HG03521 (cell line): ENCODE results near the gene IL12RB2.
A peak's percentile ranks its signal among the peaks of the same experiment; 100 is the strongest.

ENCODE experiments used
- ATAC-seq: cut with Tn5 transposase; IDR thresholded peaks from one replicate; pipeline ENCODE4 v1.9.1; 2021; ENCODE audit warnings: mild to moderate bottlenecking, moderate library complexity; ENCODE audit not compliant: unreplicated experiment

Gene IL12RB2, protein sequence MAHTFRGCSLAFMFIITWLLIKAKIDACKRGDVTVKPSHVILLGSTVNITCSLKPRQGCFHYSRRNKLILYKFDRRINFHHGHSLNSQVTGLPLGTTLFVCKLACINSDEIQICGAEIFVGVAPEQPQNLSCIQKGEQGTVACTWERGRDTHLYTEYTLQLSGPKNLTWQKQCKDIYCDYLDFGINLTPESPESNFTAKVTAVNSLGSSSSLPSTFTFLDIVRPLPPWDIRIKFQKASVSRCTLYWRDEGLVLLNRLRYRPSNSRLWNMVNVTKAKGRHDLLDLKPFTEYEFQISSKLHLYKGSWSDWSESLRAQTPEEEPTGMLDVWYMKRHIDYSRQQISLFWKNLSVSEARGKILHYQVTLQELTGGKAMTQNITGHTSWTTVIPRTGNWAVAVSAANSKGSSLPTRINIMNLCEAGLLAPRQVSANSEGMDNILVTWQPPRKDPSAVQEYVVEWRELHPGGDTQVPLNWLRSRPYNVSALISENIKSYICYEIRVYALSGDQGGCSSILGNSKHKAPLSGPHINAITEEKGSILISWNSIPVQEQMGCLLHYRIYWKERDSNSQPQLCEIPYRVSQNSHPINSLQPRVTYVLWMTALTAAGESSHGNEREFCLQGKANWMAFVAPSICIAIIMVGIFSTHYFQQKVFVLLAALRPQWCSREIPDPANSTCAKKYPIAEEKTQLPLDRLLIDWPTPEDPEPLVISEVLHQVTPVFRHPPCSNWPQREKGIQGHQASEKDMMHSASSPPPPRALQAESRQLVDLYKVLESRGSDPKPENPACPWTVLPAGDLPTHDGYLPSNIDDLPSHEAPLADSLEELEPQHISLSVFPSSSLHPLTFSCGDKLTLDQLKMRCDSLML

DNA sequence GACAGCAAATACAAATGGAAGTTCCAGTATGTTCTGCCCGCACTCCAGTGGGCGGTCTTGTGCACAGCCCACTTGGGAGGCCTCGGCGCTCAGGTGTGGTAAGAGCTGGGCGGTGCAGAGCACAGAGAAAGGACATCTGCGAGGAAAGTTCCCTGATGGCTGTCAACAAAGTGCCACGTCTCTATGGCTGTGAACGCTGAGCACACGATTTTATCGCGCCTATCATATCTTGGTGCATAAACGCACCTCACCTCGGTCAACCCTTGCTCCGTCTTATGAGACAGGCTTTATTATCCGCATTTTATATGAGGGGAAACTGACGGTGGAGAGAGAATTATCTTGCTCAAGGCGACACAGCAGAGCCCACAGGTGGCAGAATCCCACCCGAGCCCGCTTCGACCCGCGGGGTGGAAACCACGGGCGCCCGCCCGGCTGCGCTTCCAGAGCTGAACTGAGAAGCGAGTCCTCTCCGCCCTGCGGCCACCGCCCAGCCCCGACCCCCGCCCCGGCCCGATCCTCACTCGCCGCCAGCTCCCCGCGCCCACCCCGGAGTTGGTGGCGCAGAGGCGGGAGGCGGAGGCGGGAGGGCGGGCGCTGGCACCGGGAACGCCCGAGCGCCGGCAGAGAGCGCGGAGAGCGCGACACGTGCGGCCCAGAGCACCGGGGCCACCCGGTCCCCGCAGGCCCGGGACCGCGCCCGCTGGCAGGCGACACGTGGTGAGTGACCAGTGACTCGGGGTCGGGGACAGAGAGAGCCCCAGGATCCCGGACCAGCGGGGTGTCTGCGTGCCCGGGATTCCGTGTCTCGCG lies at the start of gene IL12RB2:
Gene IL12RB2, plus strand, starts transcription at position 623 of the 810 bp plus-strand sequence. CDS start 12,496 bp downstream, outside the sequence.
- peak; percentile 43 for ATAC-seq

DNA sequence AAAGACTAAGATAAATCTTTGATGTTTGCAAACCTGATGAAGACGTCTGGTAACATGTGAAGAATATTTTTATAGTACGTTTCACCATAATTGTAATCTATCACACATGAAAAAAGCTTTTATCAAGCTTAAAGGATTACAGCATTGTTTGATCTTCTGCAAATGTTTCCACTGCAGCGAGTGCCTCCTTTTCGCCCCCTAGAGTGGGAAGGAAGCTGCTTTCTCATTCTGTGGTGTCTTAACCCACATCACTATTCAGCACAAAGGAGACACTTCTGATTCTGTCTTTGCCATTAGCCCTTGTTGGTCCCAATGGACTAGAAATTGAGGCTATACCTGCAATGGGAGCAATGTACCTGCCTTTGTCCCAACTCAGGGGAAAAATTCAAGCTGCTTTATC lies 46.0 kb upstream of the IL12RB2 start:
- no peak for ATAC-seq

DNA sequence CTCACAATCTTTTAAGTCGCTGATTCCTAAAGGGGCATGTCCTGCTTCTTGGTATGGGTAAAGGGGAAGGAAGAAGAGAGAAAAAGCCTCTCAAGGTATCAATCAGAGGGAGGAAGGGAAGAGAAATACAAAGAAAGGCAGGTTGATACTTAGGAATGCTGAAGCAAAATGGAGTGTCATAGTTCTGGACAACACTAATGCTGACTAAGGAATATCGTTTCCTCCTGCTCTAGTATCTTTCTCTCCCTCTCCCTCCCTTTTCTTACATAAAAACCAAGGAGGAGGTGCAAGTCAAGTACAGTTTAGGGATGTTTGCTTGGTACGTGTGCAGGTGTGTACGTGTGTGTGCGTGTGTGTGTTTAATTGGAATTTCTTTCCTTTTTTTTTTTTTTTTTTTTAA lies 44.9 kb upstream of the IL12RB2 start:
- ATAC-seq: no peak

DNA sequence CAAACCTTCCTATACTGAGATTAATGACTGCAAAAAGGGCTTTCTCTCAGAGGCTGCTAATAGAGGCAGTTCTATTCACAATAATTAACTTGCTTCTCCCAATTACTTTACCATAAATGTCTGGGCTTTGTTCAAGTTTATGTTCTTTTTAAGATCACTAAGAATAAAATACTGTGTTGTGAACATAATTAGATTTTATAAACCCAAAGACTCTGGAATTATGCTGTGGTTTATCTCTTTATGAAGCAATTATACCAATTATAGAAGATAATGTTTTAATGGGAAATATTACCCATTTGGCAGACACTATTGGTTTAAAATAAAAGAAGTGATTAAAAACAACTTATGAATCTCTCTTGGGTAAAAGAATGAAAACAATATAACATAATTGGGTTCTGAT lies 43.5 kb upstream of the IL12RB2 start:
- ATAC-seq: no peak

DNA sequence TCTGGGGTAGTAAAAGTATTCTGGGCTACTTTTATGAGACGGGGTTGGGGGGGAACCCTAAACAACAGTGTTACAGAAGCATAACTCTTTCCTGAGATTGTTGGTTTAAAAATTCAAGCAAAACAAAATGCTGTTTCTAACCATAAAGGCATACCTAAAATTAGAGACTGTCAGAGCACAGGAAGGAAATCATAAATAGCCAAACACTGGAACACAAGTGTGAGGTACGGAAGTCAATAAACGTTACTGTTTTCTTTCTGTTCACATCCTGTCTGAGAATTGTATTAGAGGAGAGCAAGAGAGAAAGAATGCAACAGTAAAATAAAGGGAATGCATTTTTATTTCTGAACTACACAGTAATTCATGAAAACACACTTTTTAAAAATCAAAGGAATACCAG lies 42.8 kb upstream of the IL12RB2 start:
- ATAC-seq: no peak

DNA sequence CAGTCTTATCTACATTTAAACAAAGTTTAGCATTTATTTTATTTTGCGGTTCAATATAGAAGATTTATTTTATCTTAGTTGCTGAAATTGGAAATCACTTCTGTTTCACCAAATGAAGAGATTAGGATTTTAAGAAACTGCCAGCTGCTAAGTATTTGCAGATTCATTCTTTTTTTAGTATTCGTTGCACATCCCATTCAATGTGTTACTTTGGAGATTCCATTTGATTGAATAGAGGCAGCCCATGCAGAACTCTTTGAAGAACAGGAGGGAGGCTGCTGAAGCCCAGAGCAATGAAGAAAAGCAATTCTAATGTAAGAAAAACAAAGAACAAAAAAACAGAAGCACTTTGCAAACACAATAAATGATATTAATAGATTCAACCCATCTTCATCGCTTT lies 38.6 kb upstream of the IL12RB2 start:
- ATAC-seq: no peak

DNA sequence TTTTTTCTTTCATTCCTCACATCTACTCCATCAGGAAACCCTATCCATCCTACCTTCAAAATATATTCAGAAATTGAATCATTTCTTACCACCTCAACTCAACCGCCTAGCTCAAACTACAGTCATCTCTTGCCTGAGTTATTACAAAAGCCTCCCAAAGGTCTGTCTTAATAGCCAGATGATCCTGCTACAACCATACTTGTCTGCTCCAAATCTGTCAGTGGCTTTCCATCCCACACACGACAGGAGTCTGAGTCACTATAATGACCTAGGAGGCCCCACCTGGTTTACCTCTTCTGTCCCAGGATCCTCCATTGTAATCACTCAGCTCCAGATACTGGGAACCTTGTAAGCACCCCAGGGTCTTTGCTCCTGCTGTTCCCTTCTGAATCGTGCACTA lies 37.1 kb upstream of the IL12RB2 start:
- ATAC-seq: no peak

DNA sequence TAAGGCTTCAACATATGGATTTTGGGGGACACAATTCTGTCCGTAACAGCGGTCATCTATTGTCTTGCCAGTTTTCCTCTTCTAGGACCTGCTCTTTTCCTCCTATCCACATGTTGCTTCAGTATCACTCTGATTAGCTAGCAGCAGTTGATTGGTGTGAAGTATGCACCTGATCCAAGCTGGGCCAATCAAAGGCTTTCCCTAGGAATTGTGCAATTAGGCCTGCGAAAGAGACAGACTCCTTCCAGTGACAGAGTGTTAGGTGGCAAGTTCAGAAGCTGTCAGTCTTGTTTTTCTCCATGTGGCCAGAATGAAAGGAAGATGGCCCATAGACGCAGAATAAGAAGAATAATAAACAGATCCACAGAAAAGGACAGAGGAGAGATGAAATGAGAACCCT lies 34.1 kb upstream of the IL12RB2 start:
- ATAC-seq: no peak

DNA sequence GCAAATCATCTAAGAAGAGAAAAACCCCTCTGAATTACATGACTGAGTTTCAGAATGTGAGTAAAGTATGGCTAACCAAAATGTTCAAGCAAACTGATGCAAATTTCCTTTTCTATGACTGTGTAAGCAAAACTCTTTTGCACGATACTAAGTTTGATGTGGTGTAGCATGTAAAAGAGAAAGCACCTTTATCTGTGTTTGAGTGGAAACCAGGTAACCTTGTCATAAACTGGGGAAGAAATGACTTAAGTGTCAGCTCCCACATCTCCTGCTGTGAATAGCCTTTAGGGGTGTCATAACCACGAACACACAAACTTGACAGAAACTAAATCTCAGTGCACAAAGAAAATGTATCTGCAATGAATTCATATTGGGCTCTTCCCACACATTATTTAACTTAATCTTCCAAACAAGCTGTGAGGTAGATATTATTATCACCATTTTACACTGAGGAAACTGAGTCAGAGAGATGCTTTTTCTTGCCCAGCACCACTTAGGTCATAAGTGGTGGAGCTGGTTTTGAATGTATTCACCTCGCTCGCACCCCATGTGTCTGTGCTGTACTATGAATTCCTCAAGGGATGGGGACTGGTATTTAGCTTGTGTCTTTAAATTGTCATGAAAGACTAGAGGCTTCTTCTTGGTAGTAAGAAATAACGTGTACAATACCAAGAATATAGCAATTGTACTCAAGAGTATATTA lies 32.9 kb upstream of the IL12RB2 start:
- peak; percentile 79 for ATAC-seq

DNA sequence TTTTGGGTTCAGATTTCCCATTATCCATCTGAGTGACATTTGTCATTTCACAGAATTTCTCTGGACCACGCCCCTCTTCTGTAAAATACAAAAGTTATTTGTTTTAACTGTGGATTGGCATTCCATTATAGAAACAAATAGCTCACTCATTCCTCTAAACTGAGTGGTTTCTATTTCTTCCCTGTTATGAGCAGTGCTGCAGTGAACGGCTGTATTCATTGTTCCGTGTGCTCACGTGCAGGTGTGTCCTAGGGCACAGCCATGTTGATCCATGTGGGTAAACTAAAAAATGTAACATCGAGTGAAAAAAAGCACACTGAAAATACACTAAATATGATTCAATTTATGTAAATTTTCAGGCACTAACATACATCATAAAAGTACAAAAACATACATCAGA lies 27.0 kb upstream of the IL12RB2 start:
- no peak for ATAC-seq

DNA sequence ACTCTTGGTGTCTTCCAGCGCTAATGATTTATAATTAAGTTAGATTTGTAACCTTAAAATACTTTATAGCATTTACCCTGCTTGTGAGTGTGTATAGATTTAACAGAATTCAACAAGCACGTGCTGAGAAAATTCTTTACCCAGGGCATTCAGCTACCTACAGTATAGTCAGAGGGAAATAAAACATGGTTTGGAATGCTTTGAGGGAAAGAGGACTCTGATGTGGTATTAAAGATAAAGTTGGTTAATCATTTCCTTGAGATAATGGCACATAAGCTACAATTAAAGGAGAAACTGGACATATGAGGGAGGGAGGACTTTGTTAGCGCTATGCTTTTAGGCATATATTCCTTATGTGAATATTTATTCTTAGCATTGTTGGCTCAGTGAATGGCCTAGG lies 26.4 kb upstream of the IL12RB2 start:
- ATAC-seq: no peak

DNA sequence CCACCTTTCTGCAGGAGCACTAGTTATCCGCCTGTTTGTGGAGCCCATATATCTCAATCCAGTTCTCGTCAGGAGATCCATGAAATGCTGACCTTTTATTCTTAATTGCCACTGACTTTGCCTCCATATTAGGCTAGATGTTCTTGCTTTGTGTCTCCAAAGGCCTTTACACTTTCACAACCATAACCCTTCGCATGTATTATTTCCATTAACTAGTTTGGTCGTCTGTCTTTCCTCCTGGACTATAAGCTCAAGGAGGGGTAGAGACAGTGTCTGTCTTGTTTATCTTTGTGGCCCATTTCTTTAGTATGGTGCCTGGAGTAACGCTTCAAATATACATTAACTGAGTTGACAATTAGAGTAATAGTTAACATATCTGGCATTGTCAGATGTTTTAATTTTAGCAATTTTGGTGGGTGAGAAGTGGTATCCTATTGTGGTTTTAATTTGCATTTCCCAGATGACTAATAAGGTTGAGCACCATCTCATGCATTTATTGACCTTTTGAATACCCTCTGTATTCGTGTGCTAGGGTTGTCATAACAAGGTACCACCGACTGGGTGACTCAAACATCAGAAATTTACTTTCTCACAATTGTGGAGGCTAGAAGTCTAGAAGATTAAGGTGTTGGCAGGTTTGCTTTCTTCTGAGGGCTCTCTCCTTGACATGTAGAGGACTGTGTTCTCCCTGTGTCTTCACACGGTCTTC lies 21.7 kb upstream of the IL12RB2 start:
- peak; percentile 89 for ATAC-seq

DNA sequence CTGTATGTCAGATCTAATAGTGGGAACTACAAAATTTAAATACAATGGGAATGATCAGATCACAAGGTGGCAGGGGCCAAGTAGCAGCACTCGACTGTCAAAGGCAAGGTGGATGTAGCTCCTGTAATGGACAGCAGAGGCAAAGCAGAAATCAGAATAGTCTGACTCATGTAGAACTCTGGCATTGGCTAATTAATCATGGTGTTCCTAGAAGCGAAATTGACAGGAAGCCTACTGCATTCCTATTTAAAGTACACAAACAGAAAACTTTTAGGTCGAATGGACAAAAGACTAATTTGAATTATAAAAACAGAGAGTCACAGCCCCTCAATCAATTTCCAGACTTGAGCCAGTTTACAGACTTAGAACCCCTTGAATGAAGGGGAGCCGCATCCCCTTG lies 17.4 kb upstream of the IL12RB2 start:
- no peak for ATAC-seq

DNA sequence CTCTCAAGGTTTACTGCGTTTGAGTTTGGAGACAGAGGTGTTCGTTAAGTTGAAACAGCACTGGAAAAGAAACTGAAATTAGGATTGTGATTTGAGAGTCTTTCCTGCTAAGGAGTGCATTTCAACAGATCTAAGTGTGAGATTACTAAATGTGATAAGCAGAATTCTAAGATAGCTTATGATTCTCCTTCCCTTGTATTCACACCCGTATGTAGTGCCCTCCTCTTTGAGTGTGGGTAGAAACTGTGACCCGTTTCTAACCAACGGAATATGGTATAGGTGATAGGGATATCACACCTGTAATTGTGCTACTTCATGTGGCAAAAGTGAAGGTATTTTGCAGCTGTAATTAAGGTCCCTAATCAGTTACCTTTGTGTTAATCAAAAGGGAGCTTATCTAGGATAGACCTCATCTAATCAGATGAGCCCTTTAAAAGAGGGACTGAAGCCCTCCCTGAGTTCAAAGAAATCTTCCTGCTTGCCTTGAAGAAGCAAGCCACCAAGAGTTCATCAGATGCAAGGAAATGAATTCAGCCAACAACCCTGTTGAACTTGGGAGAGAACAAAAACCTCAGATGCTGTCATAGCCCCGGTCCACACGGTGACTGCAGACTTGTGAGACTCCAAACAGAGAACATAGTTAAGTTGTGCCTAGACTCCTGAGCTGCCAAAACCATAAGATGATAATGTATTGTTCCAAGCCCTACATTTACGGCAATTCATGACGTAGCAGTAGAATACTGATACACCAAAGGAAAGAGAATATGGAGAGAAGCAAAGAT lies 12.6 kb upstream of the IL12RB2 start:
- no peak for ATAC-seq

DNA sequence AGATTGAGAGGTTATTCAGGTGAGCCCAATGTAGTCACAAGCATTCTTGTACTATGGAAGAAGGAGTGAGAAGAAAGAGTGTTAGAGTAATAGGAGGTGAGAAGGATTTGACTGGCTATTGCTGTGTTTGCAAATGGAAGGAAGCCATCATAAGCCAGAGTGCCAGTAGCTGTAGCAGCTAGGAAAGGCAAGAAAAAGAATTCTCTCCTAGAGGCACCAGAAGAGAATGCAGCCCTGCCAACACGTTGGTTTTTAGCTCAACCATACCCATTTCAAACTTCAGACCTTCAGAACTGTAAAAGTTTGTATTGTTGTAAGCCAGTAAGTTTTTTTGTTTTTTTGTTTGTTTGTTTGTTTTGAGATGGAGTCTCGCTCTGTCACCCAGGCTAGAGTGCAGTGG lies 8.9 kb upstream of the IL12RB2 start:
- no peak for ATAC-seq

DNA sequence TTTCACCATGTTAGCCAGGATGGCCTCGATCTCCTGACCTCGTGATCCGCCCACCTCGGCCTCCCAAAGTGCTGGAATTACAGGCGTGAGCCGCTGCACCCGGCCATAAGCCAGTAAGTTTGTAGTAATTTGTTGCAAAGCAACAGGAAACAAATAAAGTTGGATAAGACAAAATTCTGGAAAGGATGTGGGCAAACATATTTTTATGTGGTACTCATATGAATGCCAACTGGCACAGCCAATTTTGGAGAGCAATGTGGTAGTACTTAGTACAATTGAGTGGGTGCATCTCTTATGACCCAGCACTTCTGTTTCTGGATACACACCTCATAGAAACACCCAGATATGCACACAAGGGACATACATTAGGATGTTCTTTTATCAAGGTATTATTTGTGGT lies 8.4 kb upstream of the IL12RB2 start:
- ATAC-seq: no peak

DNA sequence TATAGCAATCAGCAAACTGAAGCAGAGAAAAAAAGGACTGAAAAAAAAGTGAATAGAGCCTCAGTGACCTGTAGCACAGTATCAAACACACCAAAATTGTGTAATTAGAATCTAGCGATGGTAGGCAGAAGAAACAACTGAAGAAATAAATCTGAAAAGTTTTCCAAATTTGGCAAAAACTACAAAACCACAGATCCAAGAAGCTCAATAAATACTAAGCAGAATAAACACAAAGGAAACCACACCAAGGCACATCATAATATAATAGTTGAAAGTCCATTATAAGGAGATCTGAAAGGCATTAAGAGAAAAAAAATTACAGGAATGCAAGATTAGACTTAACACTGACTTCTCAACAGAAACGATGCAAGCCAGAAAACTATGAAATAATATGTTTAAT lies 7.1 kb upstream of the IL12RB2 start:
- no peak for ATAC-seq

DNA sequence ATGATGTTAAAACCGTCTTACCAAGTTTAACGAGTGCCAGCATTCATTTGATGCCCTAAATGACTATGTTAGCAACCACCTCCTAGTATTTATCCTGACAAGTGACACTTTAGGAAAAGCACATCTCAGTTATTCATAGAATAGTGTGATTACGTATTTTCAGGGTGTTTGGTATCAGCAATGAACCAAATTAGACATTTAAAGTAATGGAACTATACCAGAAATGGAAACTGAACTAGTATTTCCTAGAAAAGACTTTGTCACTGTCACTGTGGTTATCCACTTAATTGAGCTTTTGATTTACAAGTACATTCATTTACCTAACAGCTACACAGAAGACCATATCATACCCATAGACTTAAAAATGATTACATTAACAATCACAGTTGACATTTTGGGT lies 3.6 kb upstream of the IL12RB2 start:
- ATAC-seq: no peak

DNA sequence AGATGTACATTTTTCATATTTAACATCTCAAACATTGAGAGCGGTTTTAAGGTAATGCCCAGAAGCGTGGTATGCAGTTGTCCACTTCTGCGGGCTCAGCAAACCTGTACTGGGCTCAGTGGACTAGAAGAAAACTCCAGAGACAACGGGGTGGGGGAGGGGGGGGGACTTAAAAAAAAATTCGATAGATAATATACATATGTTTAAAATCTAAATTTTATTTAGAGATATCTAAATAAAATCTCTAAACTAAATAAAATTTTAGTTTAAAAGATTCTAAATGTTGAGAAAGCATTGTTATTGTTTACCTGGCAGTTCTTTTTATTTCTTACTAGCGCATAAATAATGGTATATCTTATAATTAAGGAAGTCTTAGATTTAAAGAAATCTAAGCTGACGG lies 1.1 kb upstream of the IL12RB2 start:
- no peak for ATAC-seq
